ENCODE data around the gene CCDC93. TPM values are rescaled to one million over a fixed set of nuclear protein-coding genes. Genes with fewer than 3 reads are reported as not detected.

CCDC93 gene
- total RNA-seq, 1 experiment from 2014 or later = 31.5 TPM

DNA sequence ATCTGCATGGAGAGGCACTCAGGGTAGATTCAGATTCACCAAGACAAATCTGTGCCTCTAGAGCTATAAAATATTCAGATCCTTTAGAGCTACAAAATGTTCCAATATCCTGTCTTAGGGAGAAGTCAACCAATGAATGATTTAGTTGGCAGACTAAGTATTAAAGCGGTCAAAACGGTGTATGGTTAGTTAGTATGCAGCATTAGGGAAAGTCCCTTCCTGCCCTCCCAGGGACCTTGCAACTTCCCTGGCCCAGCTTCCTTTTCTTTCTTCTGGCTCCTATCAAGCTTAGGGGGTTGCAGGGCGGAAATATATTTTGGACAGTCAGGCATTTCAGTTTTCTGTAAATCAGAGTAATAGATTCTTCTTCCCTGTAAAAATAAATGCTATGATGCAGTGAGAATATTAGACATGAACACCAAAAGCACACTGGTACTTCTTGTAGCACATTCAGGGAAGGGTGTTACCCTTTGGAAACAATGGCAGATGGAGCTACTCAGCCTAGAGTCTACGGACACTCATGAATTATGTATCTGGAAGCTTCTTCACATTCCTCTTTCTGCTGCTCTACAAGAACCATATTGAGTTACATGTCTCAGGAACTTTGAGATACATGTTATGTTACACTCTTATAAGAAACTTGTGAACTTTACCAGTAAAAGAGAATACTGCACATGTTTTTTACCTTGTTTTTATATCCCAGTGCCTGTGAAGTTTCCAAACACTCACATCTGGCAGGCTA is 45.7 kb downstream of the CCDC93 start:
- ATAC-seq = no peak
- ChIA-PET CTCF (interaction anchor here (1.0 kb wide), 1 partner anchor 35 kb away, joined by 3 read pairs; no protein-coding TSS in a partner anchor), POLR2A (interaction anchor here (0.6 kb wide), 1 partner anchor 129 kb away, joined by 3 read pairs; no protein-coding TSS in a partner anchor)
- intact Hi-C loops (cut with micrococcal nuclease; ENCODE audit: unreplicated experiment) (no loop called here), in situ Hi-C loops (cut with HindIII; ENCODE audit: low pct_unique_long_range_greater_than_20kb, low sequenced_read_pairs) (no loop called here)
- TF ChIP-seq, protein P1, sequence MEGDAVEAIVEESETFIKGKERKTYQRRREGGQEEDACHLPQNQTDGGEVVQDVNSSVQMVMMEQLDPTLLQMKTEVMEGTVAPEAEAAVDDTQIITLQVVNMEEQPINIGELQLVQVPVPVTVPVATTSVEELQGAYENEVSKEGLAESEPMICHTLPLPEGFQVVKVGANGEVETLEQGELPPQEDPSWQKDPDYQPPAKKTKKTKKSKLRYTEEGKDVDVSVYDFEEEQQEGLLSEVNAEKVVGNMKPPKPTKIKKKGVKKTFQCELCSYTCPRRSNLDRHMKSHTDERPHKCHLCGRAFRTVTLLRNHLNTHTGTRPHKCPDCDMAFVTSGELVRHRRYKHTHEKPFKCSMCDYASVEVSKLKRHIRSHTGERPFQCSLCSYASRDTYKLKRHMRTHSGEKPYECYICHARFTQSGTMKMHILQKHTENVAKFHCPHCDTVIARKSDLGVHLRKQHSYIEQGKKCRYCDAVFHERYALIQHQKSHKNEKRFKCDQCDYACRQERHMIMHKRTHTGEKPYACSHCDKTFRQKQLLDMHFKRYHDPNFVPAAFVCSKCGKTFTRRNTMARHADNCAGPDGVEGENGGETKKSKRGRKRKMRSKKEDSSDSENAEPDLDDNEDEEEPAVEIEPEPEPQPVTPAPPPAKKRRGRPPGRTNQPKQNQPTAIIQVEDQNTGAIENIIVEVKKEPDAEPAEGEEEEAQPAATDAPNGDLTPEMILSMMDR (IDR thresholded peaks at IDR 0.05) = no peak
- TF ChIP-seq SIN3A (IDR thresholded peaks at IDR 0.05; ENCODE audit: borderline replicate concordance, insufficient read depth, low read depth, low read length) = no peak
- TF ChIP-seq TCF7L2 (IDR thresholded peaks at IDR 0.05; ENCODE audit: low read depth, low read length) = no peak
- TF ChIP-seq, protein P2, sequence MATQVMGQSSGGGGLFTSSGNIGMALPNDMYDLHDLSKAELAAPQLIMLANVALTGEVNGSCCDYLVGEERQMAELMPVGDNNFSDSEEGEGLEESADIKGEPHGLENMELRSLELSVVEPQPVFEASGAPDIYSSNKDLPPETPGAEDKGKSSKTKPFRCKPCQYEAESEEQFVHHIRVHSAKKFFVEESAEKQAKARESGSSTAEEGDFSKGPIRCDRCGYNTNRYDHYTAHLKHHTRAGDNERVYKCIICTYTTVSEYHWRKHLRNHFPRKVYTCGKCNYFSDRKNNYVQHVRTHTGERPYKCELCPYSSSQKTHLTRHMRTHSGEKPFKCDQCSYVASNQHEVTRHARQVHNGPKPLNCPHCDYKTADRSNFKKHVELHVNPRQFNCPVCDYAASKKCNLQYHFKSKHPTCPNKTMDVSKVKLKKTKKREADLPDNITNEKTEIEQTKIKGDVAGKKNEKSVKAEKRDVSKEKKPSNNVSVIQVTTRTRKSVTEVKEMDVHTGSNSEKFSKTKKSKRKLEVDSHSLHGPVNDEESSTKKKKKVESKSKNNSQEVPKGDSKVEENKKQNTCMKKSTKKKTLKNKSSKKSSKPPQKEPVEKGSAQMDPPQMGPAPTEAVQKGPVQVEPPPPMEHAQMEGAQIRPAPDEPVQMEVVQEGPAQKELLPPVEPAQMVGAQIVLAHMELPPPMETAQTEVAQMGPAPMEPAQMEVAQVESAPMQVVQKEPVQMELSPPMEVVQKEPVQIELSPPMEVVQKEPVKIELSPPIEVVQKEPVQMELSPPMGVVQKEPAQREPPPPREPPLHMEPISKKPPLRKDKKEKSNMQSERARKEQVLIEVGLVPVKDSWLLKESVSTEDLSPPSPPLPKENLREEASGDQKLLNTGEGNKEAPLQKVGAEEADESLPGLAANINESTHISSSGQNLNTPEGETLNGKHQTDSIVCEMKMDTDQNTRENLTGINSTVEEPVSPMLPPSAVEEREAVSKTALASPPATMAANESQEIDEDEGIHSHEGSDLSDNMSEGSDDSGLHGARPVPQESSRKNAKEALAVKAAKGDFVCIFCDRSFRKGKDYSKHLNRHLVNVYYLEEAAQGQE (IDR thresholded peaks at IDR 0.05; ENCODE audit: insufficient read depth in 1 of 2, low read depth in 2 of 2, low read length in 1 of 2) = no peak
- TF ChIP-seq POLR2AphosphoS5 (IDR thresholded peaks at IDR 0.05; ENCODE audit: low read depth, low read length) = no peak
- BruUV-seq (replicated peaks) = no TSS peak
- Histone ChIP-seq H3K27me3 (ENCODE audit: control insufficient read depth, insufficient read depth, low read length) (no peaks in the 10 kb centered on the region), H3K4me1 (ENCODE audit: control insufficient read depth, insufficient read depth, low read length) (no peaks in the 10 kb centered on the region), H3K27ac (ENCODE audit: low read length) (no peak overlapping the region), H3K36me3 (ENCODE audit: control insufficient read depth, insufficient read depth, low read length) (peaks cover 5% of the 10 kb centered on the region; the same call in 1 of the 2 replicates), H3K4me3 (ENCODE audit: low read depth in 2 of 2, low read length in 2 of 2) (no peak overlapping the region), H3K9me3 (ENCODE audit: control insufficient read depth, insufficient read depth, low read depth, low read length) (no peaks in the 10 kb centered on the region)
- no peak for DNase-seq (ENCODE audit: low read depth, low spot score)

DNA sequence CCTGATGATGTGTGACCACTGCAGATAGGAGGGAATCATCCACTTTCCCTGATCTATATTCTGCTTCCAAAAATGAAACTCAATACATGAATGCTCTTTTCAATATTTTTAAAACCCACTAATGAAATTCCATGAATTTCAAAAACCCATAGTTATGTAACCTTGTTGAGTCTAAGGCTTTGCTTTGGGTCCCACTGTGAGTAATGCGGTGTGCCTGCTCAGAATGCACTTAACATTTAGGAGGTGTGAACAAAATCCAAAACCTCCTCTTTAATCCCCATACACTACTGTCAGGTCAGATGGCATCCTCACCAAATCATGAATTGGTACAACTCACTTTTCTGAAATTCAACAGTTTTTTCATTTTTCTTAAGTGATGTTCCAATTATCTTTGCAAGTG is 50.4 kb downstream of the CCDC93 start:
- Histone ChIP-seq H3K27me3 (ENCODE audit: control insufficient read depth, insufficient read depth, low read length) (no peaks in the 10 kb centered on the region), H3K27ac (ENCODE audit: low read length) (no peak overlapping the region), H3K4me1 (ENCODE audit: control insufficient read depth, insufficient read depth, low read length) (no peaks in the 10 kb centered on the region), H3K9me3 (ENCODE audit: control insufficient read depth, insufficient read depth, low read depth, low read length) (no peaks in the 10 kb centered on the region), H3K36me3 (ENCODE audit: control insufficient read depth, insufficient read depth, low read length) (peaks cover 4% of the 10 kb centered on the region; the same call in 1 of the 2 replicates), H3K4me3 (ENCODE audit: low read depth in 2 of 2, low read length in 2 of 2) (no peak overlapping the region)
- CTCF ChIA-PET = no interaction called here
- TF ChIP-seq, protein P1 (IDR thresholded peaks at IDR 0.05) = no peak
- no peak for TF ChIP-seq POLR2AphosphoS5 (IDR thresholded peaks at IDR 0.05; ENCODE audit: low read depth, low read length)
- TF ChIP-seq TCF7L2 (IDR thresholded peaks at IDR 0.05; ENCODE audit: low read depth, low read length) = no peak
- intact Hi-C loops (cut with micrococcal nuclease; ENCODE audit: unreplicated experiment) (no loop called here), in situ Hi-C loops (cut with HindIII; ENCODE audit: low pct_unique_long_range_greater_than_20kb, low sequenced_read_pairs) (no loop called here)
- POLR2A ChIA-PET = no interaction called here
- DNase-seq (ENCODE audit: low read depth, low spot score) (no peak), ATAC-seq (no peak)
- no TSS peak for BruUV-seq (replicated peaks)
